Measurements from ENCODE around the gene CECR2.

DNA sequence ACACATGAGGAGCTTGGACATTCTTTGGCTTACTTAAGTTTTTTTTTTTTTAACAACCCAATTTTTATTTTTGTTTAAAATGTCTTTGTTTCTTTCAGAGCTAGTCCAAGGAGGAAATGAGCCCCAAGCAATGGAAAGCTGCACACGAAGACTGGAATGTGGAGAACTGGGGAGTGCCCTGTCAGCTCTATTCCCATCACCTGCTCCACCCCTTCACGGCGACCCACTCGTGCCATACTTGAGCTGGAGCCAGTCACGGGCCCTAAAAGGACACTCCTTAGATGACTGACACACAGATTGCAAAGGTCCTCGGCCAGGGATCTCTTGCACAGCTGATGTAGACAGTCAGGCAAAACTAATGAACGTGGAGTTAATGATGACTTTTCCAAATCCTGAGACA lies 183.5 kb downstream of the CECR2 start:
- TF ChIP-seq EZH2 (IDR thresholded peaks at IDR 0.05) (no peak), EZH2phosphoT487 (IDR thresholded peaks at IDR 0.05) (no peak)
- TF ChIP-seq, protein P1, sequence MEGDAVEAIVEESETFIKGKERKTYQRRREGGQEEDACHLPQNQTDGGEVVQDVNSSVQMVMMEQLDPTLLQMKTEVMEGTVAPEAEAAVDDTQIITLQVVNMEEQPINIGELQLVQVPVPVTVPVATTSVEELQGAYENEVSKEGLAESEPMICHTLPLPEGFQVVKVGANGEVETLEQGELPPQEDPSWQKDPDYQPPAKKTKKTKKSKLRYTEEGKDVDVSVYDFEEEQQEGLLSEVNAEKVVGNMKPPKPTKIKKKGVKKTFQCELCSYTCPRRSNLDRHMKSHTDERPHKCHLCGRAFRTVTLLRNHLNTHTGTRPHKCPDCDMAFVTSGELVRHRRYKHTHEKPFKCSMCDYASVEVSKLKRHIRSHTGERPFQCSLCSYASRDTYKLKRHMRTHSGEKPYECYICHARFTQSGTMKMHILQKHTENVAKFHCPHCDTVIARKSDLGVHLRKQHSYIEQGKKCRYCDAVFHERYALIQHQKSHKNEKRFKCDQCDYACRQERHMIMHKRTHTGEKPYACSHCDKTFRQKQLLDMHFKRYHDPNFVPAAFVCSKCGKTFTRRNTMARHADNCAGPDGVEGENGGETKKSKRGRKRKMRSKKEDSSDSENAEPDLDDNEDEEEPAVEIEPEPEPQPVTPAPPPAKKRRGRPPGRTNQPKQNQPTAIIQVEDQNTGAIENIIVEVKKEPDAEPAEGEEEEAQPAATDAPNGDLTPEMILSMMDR (IDR thresholded peaks at IDR 0.05), result no peak

Data from neural progenitor cell (in vitro differentiated cells).